Lower lobe of right lung (tissue), 2 donors: ENCODE results near the gene SLC39A1. TPM values are rescaled to one million over a fixed set of nuclear protein-coding genes. Genes with fewer than 3 reads are reported as not detected.

Source experiments
- ATAC-seq, 2 donors: fragments of 200-7000 bp; cut with Tn5 transposase; one replicate each; pipeline ENCODE4 v1.9.1; 2020 to 2022; ENCODE audit warnings: mild to moderate bottlenecking in 2 of 2, moderate library complexity in 2 of 2
- DNase-seq: peaks from one replicate; pipeline ENCODE4 v3.0.0-alpha.2; 2020
- H3K27ac ChIP-seq: fragments of 200-600 bp; one replicate; pipeline ENCODE4 v1.8.0; 2022
- H3K27me3 ChIP-seq: fragments of 200-600 bp; one replicate; pipeline ENCODE4 v1.8.0; 2022; ENCODE audit warnings: low read depth
- H3K36me3 ChIP-seq: fragments of 200-600 bp; one replicate; pipeline ENCODE4 v1.8.0; 2022; ENCODE audit warnings: mild to moderate bottlenecking
- H3K4me1 ChIP-seq: fragments of 200-600 bp; one replicate; pipeline ENCODE4 v1.8.0; 2022
- H3K4me3 ChIP-seq: fragments of 200-600 bp; one replicate; pipeline ENCODE4 v1.8.0; 2022; ENCODE audit warnings: mild to moderate bottlenecking
- H3K9me3 ChIP-seq: fragments of 200-600 bp; one replicate; pipeline ENCODE4 v1.8.0; 2022
- intact Hi-C: fragments of 100-400 bp; cut with DNase I; formaldehyde crosslinking; loops from one replicate; pipeline ENCODE4 v1.11.0; 2022
- total RNA-seq: library from RNA; stranded (reverse); fragmentation: NEBNext Ultra II Directional; extraction: Animal tissue kit (Norgen Biotek cat#: 25700); gene quantifications from one replicate; pipeline ENCODE4 v1.2.1, GENCODE V29; 2021
- TF ChIP-seq, protein P1 (sequence below): fragments of 200-600 bp; IDR thresholded peaks from one replicate; pipeline ENCODE4 v1.8.0; 2022; ENCODE audit warnings: antibody characterized with exemption, mild to moderate bottlenecking
- donor health status: DM: no; HTN: yes; CAD: no; lungs with severe emphysema.

Gene SLC39A1
- total RNA-seq, 1 donor from 2014 or later, result 98.4 TPM

DNA sequence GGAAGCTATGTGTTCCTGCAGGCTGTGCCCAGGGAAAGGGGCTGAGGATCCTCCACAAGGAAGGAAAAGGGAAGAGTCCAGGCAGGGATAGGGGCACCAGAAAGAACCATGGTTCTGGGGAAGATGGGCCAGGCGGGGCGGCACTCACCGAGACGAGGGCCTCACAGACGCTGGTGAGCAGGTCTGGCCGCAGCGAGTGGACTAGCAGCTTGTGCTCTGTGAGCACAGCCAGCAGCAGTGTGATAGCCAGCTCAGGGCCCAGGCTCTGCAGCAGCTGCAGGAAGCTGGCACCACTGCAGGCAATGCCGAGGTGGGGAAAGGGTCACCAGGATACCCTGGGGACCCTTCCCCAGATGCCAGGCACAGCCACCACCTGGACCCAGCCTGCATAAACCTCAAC lies 22.6 kb downstream of the SLC39A1 start:
- ATAC-seq, result no peak
- no peak for DNase-seq
- Histone ChIP-seq H3K9me3 (no peaks in the 10 kb centered on the region), H3K27me3 (no peaks in the 10 kb centered on the region), H3K4me3 (no peak overlapping the region), H3K27ac (no peak overlapping the region), H3K36me3 (peaks cover 81% of the 10 kb centered on the region), H3K4me1 (peaks cover 24% of the 10 kb centered on the region)
- intact Hi-C loops, result no loop called here
- TF ChIP-seq, protein P1, sequence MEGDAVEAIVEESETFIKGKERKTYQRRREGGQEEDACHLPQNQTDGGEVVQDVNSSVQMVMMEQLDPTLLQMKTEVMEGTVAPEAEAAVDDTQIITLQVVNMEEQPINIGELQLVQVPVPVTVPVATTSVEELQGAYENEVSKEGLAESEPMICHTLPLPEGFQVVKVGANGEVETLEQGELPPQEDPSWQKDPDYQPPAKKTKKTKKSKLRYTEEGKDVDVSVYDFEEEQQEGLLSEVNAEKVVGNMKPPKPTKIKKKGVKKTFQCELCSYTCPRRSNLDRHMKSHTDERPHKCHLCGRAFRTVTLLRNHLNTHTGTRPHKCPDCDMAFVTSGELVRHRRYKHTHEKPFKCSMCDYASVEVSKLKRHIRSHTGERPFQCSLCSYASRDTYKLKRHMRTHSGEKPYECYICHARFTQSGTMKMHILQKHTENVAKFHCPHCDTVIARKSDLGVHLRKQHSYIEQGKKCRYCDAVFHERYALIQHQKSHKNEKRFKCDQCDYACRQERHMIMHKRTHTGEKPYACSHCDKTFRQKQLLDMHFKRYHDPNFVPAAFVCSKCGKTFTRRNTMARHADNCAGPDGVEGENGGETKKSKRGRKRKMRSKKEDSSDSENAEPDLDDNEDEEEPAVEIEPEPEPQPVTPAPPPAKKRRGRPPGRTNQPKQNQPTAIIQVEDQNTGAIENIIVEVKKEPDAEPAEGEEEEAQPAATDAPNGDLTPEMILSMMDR, result no peak

DNA sequence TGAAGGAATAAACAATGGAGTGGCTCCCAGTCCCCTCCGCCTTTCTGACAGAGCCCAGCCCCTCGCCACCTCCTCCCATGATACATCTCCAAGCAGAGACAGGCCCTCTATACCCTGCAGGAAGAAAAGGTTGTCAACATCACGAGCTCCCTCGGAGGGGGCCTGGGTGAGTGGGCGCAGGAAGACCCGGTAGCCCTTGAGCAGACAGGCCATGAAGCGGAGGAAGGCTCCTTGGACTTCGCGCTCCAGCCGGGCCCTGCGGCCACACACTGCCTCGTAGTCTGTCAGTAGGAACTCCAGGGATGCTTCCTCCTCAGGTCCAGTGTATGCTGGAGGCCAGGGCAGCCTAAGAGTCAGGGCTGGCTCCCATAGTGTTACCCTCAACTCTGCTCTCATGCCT lies 23.9 kb downstream of the SLC39A1 start:
- peaks cover 15% of the 10 kb centered on the region for H3K4me1 ChIP-seq
- H3K36me3 ChIP-seq, result peaks cover 94% of the 10 kb centered on the region
- no peaks in the 10 kb centered on the region for H3K27me3 ChIP-seq
- intact Hi-C loops, result no loop called here
- TF ChIP-seq, protein P1, result no peak
- DNase-seq, result no peak
- no peak for ATAC-seq
- H3K4me3 ChIP-seq, result no peak overlapping the region
- H3K9me3 ChIP-seq, result no peaks in the 10 kb centered on the region
- no peak overlapping the region for H3K27ac ChIP-seq

DNA sequence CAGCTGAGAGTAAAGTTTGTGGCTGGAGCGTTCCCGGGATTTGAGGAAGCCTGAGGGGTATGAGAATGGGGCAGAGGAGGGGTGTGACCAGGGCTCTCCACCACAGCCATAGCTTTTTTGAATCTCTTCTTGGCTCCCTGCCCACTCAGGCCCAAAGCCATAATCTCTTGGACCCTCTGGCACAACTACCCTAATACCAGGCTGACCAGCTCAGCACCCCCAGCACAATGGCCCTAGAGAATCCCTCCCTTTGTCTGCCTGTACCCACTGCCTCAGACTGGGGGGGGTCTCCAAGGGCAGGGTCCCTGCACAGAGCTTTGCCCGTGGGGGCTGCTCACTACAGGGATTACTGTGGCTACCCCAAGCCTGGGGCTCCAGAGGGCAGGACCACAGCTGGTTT lies 24.3 kb downstream of the SLC39A1 start:
- no peak for ATAC-seq
- Histone ChIP-seq H3K9me3 (no peaks in the 10 kb centered on the region), H3K4me1 (peaks cover 10% of the 10 kb centered on the region), H3K36me3 (peaks cover 97% of the 10 kb centered on the region), H3K27me3 (no peaks in the 10 kb centered on the region), H3K4me3 (no peak overlapping the region), H3K27ac (no peak overlapping the region)
- TF ChIP-seq, protein P1, result no peak
- intact Hi-C loops, result no loop called here
- no peak for DNase-seq

DNA sequence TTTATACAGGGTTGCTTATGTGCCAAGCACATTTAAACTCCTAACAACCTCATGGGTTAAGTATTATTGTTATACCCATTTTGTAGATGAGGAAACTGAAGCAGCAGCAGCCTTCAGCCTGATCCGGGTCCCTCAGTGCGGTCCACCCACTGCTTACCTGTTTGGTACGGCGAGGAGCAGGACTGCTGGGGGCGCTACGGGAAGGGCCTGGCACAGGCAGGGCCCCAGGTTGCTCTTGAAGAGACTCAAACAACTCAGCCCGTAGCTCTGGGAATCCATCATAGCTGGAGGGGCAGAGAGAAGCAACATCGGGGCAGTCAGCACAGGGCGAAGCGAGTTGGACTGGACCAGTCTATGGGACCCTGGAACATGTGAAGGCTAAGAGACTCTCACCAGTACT lies 26.0 kb downstream of the SLC39A1 start:
- H3K36me3 ChIP-seq, result peaks cover 100% of the 10 kb centered on the region
- no peak for ATAC-seq
- no peak overlapping the region for H3K27ac ChIP-seq
- H3K9me3 ChIP-seq, result no peaks in the 10 kb centered on the region
- DNase-seq, result no peak
- intact Hi-C loops, result no loop called here
- no peaks in the 10 kb centered on the region for H3K27me3 ChIP-seq
- TF ChIP-seq, protein P1, result no peak
- H3K4me3 ChIP-seq, result no peak overlapping the region
- no peaks in the 10 kb centered on the region for H3K4me1 ChIP-seq

DNA sequence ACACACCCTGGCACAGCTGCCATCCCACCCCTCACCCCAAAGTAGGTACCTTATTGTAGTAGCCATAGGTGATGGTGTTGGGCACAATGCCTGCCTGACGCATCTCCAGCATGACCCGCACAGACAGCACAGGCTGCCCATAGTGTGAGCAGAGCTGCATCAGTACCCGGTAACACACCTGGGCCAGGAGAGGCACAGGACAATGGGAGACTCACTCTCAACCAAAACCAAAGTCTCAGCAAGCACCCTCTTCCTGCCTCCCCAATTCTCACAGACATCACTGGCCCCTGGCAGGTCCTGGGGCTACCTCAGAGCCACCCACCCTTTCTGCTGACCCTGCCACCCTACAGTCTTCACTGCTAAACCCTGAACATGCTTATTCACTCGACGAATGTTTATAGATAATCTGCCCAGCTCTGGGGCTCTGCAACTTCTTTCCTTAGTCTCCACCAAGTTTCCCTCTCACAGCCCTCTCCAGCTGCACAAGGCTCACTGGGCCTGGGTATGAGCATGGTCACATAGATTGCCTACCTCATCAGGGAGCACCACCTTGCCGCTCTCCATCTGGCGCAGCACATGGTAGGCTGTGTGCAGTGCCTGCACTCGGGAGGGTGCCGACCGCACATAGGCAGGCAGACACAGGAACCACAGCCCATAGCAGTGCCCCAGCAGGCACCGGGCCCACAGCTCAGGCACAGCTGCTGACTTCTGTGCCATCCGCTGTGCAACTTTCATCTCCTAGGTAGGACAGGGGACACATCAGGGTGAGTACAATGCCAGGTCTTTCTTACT lies 27.1 kb downstream of the SLC39A1 start:
- H3K9me3 ChIP-seq, result no peaks in the 10 kb centered on the region
- no peak overlapping the region for H3K4me3 ChIP-seq
- peaks cover 95% of the 10 kb centered on the region for H3K36me3 ChIP-seq
- no peak for DNase-seq
- H3K4me1 ChIP-seq, result no peaks in the 10 kb centered on the region
- no peaks in the 10 kb centered on the region for H3K27me3 ChIP-seq
- TF ChIP-seq, protein P1, result no peak
- H3K27ac ChIP-seq, result no peak overlapping the region
- intact Hi-C loops, result no loop called here
- ATAC-seq, result no peak
